ENCODE results near the gene TMIGD3. TPM values are rescaled to one million over a fixed set of nuclear protein-coding genes. Genes with fewer than 3 reads are reported as not detected.

The TMIGD3 gene
- polyA plus RNA-seq, 4 donors = 1.0 to 1.8 (median 1.1) TPM

DNA sequence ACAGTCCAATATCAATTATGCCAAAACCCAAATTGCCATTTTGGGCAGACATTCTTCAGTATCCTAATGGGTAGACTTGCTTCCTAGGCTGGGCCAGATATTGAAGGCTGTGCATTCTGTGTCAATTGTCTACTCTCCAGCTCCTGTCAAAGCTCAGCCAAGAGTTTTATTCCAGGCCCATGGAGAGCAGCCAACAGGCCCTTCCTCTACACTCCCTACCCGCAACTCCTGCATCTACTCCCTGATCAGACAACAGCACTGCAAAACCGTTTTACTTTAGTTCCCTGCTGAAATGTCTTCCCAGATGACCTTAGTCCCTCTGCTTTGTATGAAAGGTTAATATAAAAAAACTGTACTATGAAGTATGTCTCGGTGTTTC is 6.6 kb upstream of the TMIGD3 start:
- DNase-seq (ENCODE audit: low read depth in 4 of 4, low spot score in 3 of 4) = no peak

DNA sequence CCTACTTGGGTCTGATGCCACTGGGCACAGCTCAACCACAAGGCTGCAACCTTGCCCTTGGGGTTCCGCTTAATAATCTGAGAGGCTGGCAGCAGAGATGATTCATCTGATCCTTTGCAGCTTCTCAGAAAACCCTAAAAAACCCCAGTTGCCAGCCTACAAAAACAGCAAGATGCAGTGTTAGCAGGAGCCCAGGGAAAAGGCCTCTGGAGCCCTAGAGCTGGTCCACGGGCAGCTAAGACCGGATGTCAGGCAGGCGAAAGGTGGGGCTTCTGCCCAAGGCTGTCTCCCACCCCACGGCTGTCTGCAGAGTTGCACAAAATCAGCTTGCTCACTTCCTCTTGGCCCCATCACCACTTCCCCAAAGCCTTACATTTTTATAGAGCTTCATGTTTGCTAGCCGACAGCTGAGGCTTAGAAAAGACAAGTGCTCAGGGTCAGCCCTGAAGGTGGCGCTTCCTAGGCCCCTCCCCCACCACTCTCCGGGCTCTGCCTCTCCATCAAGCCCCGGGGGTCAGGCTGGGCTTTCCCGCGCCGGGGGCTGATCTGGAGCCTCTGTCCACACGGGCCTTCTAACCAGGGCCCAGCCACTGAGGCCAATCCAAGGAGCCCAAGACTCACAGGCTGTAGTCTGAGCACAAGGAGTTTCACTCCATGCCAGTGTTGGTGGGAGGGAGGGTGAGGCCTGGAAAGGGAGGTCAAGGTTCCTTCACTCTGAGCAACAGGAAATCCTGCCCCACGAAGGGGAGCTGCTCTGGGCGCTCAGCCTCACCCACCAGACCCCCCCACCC is 4.2 kb upstream of the TMIGD3 start:
- peak in 1 of 4 donors; percentile 43 for DNase-seq (ENCODE audit: low read depth in 4 of 4, low spot score in 3 of 4)

DNA sequence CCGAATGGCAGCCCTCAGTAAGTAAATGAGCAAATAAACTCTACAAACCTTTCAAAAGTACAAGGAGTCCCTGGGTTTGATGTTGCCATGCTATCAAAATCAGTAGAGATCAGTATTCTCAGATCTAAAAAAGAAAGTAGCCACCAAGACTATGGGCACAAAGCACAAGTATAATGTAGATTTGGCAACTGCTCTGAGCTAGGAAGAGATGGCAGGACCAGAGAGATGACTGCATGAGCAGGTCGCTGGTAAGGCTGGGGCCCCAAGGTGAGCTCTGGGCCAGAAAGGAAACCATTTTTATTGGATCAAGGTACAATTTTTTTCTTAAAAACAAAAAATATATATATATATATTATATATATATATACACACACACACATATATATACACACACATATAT is 3.1 kb upstream of the TMIGD3 start:
- DNase-seq (ENCODE audit: low read depth in 4 of 4, low spot score in 3 of 4) = no peak

DNA sequence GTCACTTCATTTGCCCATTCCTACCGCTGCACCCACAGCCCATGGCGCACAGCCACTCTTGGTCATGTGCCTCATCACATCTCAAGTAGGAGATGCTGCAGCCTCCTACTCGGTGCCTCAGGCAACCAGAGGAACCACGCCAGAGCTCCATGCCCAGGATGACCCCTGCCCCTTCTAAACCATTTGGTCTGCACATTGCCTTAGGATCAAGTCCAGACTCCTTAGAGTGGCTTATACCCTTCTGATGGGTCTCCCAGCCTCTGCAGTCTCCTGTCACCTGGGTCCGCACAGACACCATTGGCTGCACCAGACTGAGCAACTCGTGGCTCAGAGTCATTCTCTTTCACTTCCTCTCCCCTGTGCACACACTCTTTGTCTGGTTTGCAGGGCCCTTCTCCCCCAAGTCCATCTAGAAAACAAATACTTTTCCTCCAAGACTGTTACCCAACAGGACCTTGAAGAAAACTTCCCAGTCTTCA is 2.2 kb upstream of the TMIGD3 start:
- no peak for DNase-seq (ENCODE audit: low read depth in 4 of 4, low spot score in 3 of 4)

DNA sequence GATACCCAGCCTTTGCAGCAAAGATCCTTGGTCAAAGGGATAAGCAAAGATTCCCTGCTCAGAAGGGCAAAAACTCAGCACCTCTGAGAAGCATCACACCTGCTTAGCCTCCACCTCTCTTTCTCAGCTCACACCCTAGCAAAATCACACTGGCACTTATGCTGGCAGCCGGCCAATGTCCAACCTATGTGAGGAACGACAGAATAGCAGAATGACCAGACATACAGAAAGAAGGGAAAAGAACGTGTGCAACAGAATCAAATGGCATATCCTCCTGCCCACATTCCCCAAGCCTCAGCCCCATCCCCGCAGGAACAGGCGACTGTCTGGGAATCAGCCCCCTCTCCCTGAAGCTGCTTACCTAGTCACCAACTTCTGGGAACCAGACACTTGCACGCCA is 664 bp upstream of the TMIGD3 start:
- no peak for DNase-seq (ENCODE audit: low read depth in 4 of 4, low spot score in 3 of 4)

DNA sequence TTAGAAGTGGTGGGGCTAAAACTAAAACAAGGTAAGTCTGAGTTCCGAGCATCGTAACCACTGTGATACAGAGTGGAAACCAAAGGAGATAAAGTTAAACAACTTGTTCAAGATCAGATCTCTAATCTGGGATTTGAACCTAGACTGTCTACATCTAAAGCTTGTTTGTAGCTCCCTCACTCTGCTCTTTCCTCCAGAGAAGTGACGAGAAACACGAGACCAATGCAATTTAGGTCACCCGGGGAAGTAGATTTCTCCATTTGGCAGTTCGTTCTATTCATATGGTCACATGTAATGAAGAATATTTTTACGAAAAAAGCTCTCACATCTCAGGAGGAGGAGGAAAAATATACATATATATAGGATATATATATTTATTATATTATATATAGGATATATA is 1.8 kb downstream of the TMIGD3 start:
- DNase-seq (ENCODE audit: low read depth in 4 of 4, low spot score in 3 of 4) = no peak

DNA sequence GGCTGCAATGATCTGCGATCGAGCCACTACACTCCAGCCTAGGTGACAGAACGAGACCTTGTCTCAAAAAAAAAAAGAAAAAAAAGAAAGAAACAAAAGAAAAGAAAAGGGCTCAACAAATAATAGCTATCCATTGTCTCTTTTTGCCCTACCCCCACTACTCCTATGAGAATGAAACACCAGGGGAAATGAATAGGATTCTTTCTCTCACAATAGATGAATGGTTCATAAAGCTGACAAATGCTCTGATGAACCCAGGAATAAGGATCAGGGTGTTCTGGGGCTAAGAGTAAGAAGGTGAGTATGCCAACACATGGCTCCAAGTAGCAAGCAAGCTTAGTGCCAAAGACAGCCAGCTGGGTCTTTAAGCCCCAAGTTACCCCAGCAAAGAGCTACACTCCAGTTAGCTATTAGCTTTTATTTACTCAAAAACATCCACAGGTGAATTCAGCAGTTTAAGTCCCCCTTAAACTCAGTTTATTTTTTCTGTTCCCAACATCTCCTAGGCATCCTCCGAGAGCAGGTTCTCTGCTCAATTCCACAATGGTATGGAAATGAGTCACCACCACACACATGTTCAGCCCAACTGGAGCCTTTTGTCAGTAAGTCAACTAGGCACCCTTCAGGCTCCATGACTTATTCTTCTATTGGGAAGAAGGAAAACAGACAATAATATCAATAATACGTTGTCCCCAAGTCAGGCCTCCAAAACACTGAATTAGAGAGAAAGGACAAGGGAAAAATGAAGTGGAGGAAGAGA is 4.2 kb downstream of the TMIGD3 start:
- DNase-seq (ENCODE audit: low read depth in 4 of 4, low spot score in 3 of 4) = no peak

DNA sequence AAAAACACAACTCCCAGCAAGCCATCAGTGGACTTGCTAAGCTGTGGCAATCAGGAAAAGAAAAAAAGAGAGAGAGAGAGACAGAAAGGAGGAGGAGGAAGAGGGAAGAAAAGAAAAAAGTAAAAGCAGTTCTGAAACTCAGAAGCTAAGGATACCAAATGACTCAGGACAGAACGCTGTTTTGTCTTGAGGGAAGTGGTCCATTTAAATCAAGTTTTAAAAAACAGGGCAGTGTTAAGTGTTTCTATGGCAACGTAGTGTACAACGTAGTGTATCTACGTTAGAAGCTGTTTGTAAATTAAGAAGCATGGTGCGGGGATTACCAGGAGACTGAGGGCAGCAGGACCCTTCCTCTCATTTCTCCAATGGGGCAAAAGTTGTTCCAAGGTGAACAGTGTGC is 5.8 kb downstream of the TMIGD3 start:
- no peak for DNase-seq (ENCODE audit: low read depth in 4 of 4, low spot score in 3 of 4)

DNA sequence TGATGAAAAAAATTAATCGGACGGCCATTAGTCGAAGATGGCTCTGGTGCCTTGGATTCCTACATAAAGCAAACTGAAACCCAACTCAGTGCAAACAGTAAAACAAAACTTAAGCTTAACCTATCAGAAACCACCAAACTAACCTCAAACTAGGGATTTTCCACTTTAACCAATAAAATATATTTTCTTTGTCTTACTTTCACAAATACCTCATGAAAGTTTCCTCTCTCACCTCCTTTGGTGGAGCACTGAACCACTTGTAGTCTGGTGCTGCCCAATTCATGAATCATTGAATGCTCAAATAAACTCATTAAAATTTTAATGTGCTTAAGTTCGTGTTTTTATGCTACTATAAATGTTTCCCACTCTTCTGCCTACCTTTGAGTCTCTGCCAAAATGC is 7.0 kb downstream of the TMIGD3 start:
- no peak for DNase-seq (ENCODE audit: low read depth in 4 of 4, low spot score in 3 of 4)

DNA sequence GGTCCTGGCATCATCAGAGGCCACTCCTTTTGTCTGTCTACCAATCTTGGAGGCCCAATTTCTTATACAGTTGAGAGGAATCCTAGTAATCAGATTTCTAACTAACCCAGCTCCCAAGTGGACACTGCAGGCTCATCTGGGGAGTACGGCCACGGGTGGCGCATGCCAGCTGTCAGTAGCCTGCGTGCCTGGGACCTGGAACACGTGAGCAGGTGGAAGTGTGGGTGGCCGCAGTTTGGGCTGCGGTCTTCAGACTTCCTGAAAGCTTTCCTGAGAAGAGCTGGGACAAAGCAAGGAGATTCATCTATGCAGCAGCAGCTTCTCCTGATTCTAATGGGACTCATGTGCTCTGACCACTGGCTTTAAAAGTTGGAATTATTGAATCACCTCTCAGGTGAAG is 12.4 kb downstream of the TMIGD3 start:
- DNase-seq (ENCODE audit: low read depth in 4 of 4, low spot score in 3 of 4) = no peak

DNA sequence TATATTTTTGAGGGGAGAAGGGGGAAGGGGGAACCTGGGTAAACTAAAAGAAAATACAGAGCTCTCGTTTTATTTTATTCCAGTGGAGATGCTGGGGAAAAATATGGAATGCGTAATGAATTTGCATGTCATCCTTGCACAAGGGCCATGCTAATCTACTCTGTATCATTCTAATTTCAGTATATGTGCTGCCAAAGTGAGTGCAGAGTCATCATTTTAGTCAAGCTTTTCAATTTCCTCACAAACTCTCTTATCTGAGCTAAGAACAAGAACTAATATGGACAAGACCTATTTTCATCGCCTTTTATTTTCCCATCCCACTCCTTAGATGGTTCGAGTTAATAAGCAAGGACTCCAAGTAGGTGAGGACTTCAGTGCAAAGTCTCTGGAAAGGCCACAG is 13.2 kb downstream of the TMIGD3 start:
- DNase-seq (ENCODE audit: low read depth in 4 of 4, low spot score in 3 of 4) = no peak

DNA sequence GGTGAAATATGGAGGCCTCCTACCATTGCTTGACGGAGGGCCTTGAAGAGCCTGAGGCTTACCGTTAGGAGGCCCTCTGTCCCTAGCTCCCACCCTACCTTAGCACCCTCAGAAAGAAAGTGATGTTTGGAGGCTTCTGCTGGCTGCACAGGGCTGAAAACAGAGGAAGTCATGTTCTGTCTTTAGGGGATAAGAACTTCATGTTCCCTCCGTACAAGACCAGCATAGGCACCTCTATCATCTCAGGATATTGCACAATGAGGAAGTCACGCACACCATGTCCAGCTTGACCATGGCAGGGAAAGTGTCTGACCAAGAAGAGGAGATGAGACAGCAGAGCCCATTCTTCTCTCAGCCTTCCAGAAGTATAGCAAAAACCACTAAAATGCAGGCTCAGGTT is 13.8 kb downstream of the TMIGD3 start:
- no peak for DNase-seq (ENCODE audit: low read depth in 4 of 4, low spot score in 3 of 4)

DNA sequence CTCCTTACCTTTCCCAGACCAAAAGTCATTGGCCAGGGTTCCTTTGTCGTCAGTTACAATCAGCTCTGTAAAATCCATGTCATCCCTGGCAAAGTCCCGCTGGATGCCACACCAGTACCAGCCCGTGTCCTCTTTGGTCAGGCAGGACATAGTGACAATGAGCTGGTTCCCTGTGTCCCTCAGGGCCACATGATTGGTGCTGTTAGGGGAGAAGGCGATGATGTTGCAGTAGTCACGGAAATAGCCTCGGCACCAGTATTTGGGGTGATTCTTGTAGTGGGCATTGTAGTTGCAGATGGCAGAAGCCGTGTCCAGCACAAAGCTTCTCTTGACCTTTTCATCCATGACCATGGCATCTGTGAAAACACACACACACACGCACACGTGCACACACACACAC is 14.8 kb downstream of the TMIGD3 start:
- DNase-seq (ENCODE audit: low read depth in 4 of 4, low spot score in 3 of 4) = no peak

DNA sequence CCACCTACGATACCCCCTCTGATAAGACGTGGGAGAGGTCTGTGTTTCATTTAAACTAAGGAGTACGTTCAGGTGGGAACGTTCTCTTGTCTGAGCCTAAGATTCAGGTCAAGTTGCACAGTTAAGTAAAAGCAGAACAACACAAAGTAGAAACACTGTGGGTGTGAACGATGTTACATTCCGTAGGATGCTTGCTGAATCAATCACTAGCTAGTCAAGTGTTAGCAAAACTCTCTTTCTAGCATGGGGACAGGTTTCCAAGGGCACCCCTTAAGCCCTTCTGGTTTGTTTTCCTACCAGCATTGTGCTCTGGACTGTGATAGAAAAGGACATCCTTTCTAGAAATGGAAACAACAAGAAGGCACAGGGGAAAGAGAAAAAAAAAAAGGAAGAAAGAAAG is 16.3 kb downstream of the TMIGD3 start:
- DNase-seq (ENCODE audit: low read depth in 4 of 4, low spot score in 3 of 4) = no peak

DNA sequence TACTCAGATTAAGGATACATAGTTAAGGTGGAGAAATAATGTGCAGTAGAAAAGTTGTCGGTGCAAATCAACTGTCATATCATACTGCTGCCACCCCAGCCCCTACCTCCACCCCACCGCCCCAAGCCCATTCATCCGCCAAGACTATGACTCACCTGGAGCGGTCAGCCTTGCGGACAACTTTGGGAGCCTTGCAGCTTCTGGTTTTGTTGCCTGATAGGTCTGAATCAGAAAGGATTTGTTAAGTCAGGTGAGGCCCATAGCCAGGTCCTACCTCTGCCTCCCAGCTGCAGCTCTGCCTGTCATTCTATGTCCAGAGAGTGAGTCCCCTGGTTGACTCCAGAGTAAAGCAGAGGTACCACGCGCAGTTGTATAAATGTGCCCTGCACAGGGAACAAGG is 17.0 kb downstream of the TMIGD3 start:
- no peak for DNase-seq (ENCODE audit: low read depth in 4 of 4, low spot score in 3 of 4)

DNA sequence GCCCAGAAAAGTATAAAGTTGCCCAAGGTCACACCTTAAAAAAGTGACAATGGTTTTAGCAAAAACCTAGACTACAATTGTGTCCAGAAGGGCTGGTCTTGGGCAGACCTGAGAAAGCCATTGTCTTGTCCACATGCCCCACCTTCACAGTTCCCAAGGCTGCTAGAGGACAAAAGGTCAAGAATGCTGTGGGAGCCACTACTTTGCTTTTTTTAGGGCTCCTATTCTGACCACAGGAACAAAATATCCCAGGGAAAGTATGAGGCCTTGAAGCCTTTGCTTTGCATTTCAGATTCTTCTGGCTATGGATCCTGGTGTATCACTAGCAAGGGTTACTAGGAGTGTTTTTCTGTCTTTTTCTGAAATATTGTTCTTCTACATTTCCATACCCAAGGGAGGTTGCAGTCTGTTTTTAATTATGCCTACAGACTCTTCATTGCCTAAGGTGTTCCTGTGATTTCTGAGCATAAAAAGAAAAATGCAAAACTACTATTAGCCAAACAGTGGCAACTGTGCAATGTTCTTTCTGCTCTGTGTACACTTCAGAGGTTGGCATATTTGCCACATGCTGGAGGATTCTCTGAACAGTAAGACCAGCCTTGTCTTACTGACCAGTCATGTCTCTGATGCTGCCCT is 18.9 kb downstream of the TMIGD3 start:
- DNase-seq (ENCODE audit: low read depth in 4 of 4, low spot score in 3 of 4) = no peak

DNA sequence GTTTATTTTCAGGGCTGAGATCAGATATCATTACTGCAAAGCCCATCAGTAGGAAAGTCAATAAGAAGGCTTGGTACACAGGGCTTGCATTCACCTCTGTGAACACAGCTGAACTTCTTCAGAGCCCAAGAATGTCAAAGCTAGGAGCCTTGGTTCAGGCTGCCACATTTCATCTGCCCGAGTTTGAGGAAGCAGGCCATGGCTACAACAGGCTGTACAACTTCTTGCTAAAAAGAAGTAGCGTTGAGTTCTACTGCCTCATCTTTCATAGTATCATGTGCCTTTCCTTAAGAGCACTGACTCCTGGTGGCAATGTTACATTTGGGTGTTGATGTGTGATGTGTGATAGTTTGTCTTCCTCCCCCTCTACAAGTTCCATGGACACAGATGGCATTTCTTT is 19.6 kb downstream of the TMIGD3 start:
- DNase-seq (ENCODE audit: low read depth in 4 of 4, low spot score in 3 of 4) = no peak

DNA sequence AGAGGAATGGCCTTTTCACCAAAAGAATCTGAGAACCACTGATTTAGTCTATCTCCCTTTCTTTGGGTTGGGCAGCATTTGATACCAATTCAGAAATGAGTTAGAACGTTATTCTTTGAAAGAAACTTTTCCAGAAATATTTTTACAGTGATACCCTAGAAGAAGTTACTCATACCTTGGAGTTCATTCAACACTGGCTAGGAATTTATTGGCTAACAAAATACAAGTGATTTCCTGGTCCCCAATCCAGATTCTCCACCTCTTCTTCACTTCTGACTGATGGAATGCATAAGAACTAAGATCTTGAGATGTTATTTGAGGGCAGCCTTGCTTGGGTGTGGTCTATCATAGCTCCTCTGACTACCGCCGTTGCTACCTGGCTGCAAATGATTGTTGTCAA is 20.3 kb downstream of the TMIGD3 start:
- no peak for DNase-seq (ENCODE audit: low read depth in 4 of 4, low spot score in 3 of 4)

DNA sequence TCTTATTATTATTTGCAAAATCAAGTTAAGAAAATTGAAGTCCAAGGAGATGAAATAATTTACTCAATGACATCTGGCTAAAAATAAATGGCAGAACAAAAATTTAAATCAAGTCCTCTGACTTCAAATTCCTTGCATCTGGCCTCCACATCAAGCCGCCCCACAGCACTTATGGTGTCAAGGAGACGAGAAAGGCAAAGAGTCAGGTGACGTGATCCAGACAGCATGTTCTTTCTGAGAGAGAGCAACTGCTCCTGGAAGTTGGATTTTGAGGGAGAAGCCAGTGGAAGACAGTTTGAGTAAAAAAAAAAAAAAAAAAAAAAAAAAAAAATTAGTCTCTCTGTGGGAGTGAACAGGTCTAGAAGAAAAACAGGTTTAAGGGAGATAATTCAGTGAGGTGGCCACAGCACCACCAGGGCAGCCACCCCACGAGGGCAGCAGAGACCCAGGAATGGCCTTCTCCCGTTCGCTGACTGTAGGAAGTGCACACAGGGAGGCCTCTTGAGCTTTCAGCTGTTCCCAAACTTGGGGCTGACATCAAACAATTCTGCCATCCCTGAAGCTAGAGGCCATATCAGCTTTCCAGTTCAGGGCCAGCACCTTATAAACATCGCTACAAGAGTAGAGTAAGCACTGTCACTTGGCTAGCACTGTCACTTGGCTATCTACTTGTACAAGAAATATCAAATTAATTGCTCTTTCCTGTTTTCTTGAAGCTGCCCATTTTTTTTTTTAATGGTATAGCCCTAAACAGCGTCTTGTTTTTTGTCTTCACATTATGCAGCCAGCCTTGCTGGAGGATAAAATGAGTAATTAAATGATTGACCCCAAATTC is 21.8 kb downstream of the TMIGD3 start:
- peak; percentile 23 to 57 (median 43) for DNase-seq (ENCODE audit: low read depth in 4 of 4, low spot score in 3 of 4)

DNA sequence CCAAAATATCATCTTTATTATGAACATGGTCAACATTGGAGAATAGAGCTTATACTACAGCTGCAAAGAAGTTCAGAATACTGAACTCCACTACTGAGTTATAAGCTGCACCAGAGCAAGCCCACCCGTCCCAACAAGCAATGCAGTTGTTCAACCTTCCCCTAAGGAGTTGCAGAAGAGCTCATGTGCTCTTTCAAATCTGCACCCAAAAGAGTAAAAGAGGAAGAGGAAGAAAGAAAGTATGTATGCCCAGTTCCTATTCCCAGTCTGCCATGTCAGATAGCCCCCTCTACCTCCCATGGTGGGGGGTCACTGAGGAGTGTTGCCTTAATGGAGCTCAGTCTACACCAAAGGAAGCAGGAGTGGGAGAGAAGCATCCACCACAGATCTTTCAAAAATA is 22.8 kb downstream of the TMIGD3 start:
- DNase-seq (ENCODE audit: low read depth in 4 of 4, low spot score in 3 of 4) = no peak

All from right renal pelvis (tissue), 4 donors.